Activated CD4-positive, alpha-beta T cell treated with anti-CD3 and anti-CD28 coated beads, Interleukin-10, Interleukin-2, amounts not matched to agents 100 ng/mL and 50 ng/mL, durations not matched to agents 16 hours and 8 hours (primary cell): Measurements from ENCODE around the gene GAK.
"Not testable (repeated sequence)": the region's sequence is repeated elsewhere in the genome, so short reads cannot be mapped to it uniquely, and the experiment has no call there.

Experiments used
- DNase-seq: peaks from one replicate; pipeline ENCODE4 v3.0.0-alpha.2; 2020

The GAK gene

GRCh38 chr4:925771-926500 is 6.2 kb downstream of the GAK start:
- DNase-seq = no peak

DNA sequence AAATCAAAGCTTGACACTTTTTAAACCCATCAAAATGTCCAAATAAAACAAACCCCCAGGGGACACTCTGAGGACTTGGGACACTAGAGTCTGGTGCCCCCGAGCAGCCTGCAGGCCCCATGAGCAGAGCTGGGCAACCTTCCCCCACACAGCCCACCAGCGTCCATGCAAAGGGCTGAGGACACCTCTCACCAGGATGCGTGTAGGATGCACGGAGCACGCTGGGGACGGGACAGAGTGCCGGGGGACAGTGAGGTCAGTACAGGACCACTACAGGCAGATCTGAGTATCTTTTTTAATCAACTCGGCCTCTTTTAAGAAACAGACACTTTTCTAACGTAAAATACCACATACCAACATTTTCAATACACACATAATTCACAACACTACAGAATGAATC is 6.9 kb downstream of the GAK start:
- no peak for DNase-seq

- DNase-seq = peak; percentile 49
These were observed 7.7 kb downstream of the GAK start for GRCh38 chr4:924107-925096.

- peak; percentile 65 for DNase-seq
These were observed 10.2 kb downstream of the GAK start for GRCh38 chr4:921830-922331.

GRCh38 chr4:919004-919680 is 13.0 kb downstream of the GAK start:
- DNase-seq = not testable (repeated sequence)

DNA sequence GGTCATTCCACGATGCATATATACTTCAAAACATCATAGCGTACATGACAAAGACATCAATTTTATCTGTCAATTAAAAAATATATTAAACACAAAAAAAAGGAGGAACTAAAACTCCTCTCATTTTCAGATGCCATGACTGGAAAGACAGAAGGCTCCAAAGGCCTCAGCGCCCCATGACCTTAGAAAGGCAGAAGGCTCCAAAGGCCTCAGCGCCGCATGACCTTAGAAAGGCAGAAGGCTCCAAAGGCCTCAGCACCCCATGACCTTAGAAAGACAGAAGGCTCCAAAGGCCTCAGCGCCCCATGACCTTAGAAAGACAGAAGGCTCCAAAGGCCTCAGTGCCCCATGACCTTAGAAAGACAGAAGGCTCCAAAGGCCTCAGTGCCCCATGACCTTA is 13.5 kb downstream of the GAK start:
- DNase-seq = not testable (repeated sequence)

GRCh38 chr4:917992-918391 is 14.1 kb downstream of the GAK start:
- no peak for DNase-seq

- no peak for DNase-seq
These were observed 14.7 kb downstream of the GAK start for GRCh38 chr4:917466-917865.

GRCh38 chr4:915595-915994 is 16.5 kb downstream of the GAK start:
- no peak for DNase-seq

DNA sequence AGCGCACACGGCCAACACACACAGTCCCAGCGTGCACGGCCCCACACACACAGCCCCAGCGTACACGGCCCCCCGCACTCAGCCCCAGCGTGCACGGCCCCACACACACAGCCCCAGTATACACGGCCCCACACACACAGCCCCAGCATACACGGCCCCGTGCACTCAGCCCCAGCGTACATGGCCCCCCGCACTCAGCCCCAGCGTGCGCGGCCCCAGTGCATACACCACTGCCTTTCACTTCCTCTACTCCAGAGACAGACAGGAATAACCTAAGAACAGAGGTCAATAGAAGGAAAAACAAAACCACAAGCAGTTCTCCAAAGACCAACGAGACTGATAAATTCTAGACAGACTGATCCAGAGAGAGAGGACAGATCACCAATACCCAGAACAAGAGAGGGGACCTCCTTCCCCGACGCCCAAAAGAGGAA is 17.1 kb downstream of the GAK start:
- no peak for DNase-seq

GRCh38 chr4:914531-914930 is 17.6 kb downstream of the GAK start:
- DNase-seq = no peak

- no peak for DNase-seq
These were observed 18.9 kb downstream of the GAK start for GRCh38 chr4:913280-913618.

DNA sequence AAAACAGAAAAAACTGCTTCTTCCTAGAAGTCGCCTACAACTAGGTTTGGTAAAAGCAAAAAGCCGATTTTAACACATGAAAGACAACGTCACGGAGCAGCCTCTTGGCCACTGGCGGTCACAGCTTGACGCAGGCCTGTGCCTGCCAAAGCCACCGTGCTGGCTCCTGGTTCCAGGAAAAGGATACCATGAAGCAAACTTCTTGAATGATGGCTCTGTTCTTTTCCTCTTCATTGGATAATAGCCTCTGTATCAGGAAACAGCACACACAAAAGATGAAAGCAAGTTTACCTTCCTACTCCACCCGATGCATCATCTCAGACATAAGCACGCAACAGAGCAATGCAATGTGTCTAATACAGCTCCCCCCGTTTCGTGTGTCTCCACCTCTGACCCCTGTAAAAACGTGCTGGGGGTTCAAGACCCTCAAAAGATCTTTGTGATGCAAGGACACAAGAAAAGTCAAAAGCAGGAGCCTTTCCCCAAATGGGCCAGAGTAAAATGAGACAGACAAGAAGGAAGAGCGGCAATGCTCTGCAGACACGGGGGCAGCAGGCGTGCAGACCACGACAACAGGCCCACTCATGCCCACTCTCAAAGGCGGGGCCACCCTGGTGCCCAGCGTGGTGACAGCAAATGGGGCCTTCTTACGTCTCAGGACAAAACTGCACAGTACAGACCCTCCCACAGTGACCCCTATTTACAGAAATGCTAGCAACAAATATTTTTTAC is 19.4 kb downstream of the GAK start:
- no peak for DNase-seq

DNA sequence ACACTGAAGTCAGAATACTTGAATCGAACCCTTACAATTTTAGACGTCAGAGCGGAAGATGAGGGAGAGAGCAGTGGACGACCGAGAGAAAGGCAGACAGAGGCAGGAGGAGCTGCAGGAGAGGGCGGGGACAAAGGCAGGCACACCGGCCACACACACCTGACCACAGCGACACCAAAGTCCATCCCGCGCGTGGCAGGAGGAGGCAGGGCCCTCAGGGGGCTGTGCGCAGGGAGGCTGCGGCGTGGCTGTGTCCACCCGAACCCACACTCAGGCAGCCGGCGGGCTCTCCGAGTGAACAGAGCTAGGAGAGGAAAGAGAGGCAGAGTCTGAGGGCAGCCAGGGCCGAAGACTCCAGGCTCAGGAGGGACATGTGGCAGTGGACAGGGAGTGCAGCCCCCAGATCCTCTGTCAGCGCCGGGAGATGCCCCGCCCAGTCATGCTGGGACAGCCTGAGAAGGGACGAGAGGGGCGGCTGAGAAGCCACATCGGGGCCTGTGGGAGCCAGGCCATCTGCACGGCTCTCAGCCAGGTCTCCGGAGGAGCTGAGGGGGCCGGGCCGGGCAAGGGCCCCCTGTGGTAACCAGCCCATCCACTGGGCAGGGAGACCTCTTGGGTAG is 20.1 kb downstream of the GAK start:
- no peak for DNase-seq

GRCh38 chr4:911221-911751 is 20.8 kb downstream of the GAK start:
- DNase-seq = no peak

DNA sequence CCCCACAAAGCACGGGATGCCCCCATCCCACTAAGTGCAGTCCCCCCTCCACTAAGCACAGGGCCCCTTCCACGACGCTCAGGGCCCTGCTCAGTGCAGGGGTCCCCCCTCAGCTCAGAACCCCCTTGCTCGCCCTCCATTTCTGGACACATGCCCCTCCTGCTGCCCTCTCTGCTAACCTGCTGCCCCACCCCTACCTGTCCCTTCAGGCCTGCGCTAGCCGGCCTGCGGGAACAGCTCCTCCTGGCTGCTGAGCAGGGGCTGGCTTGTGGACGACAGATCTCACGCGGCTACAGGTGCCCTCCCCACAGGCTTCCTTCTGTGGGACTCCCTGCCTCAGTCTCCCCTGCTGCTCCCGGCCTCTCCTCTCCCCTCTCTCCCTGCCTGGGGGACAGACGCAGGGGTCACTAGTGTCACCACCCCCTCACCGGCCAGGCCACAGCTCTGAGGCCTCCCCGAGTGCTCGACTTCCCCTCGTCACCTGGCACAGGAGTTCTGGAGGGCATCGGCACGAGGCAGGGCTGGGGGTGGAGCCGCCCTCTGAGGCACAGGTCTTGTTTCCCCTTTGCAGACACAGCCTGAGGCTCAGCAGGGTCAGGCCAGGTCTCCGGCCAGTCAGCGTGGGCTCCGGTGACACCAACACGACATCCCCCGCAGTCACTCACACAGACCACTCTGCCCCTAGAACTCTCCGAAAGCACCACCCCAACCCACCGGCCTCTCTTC is 21.6 kb downstream of the GAK start:
- no peak for DNase-seq

DNA sequence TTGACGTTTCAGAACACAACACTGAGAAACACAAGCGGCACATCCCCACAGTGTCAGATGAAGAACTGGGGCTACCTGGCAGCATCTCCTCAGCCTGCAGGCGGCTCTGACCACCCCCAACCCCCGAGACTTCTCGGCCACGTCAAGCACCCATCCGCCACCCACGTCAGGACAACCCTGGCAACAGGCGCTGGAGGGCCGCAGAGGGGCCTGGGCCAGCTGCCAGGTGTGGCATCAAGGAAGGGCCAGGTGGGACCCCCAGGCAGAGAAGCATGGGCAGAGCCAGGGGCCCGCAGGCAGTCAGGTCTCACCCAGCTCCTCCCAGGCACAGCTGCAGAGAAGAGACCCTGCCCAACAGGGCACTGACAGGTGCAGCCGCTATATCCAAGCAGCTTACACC is 22.3 kb downstream of the GAK start:
- no peak for DNase-seq

GRCh38 chr4:909131-909571 is 23.0 kb downstream of the GAK start:
- DNase-seq = no peak

GRCh38 chr4:907691-908425 is 24.3 kb downstream of the GAK start:
- DNase-seq = no peak

- DNase-seq = no peak
These were observed 25.1 kb downstream of the GAK start for GRCh38 chr4:907103-907400.
